ENCODE data around the gene NHLH1. TPM values are rescaled to one million over a fixed set of nuclear protein-coding genes. Genes with fewer than 3 reads are reported as not detected.

The NHLH1 gene
- total RNA-seq, 1 donor from 2014 or later = not detected

- DNase-seq = no peak
- intact Hi-C loops (cut with micrococcal nuclease) = no loop called here
- no peak for ATAC-seq
These were observed 9.4 kb upstream of the NHLH1 start for GRCh38 chr1:160357286-160358002.

GRCh38 chr1:160358073-160358472, 8.8 kb upstream of the NHLH1 start:
- ATAC-seq (no peak), DNase-seq (no peak)
- intact Hi-C loops (cut with micrococcal nuclease) = no loop called here

- intact Hi-C loops (cut with micrococcal nuclease) = no loop called here
- no peak for ATAC-seq
These were observed 7.2 kb upstream of the NHLH1 start for GRCh38 chr1:160359559-160360226.

GRCh38 chr1:160360227-160360695, 6.6 kb upstream of the NHLH1 start:
- DNase-seq (no peak), ATAC-seq (no peak)
- intact Hi-C loops (cut with micrococcal nuclease) = no loop called here

More at GRCh38 chr1:160359559-160360226, 7.2 kb upstream of the NHLH1 start:
- no peak for DNase-seq

- intact Hi-C loops (cut with micrococcal nuclease) = no loop called here
- DNase-seq (no peak), ATAC-seq (no peak)
These were observed 5.7 kb upstream of the NHLH1 start for GRCh38 chr1:160361199-160361598.

- ATAC-seq (no peak), DNase-seq (no peak)
- intact Hi-C loops (cut with micrococcal nuclease) = no loop called here
These were observed 5.1 kb upstream of the NHLH1 start for GRCh38 chr1:160361814-160362167.

- DNase-seq (no peak), ATAC-seq (no peak)
- intact Hi-C loops (cut with micrococcal nuclease) = no loop called here
These were observed 4.5 kb upstream of the NHLH1 start for GRCh38 chr1:160362168-160362957.

GRCh38 chr1:160363010-160363409, 3.9 kb upstream of the NHLH1 start:
- no peak for ATAC-seq
- no peak for DNase-seq
- intact Hi-C loops (cut with micrococcal nuclease) = no loop called here

- no peak for ATAC-seq
- no peak for DNase-seq
- intact Hi-C loops (cut with micrococcal nuclease) = no loop called here
These were observed 2.7 kb upstream of the NHLH1 start for GRCh38 chr1:160363951-160364735.

- intact Hi-C loops (cut with micrococcal nuclease) = no loop called here
- ATAC-seq (no peak), DNase-seq (no peak)
These were observed 1.5 kb upstream of the NHLH1 start for GRCh38 chr1:160365325-160365724.

- DNase-seq (no peak), ATAC-seq (no peak)
- intact Hi-C loops (cut with micrococcal nuclease) = no loop called here
These were observed 637 bp downstream of the NHLH1 start for GRCh38 chr1:160367516-160367900.

- ATAC-seq = no peak
- intact Hi-C loops (cut with micrococcal nuclease) = no loop called here
These were observed 1.4 kb downstream of the NHLH1 start for GRCh38 chr1:160367934-160368923.

GRCh38 chr1:160369087-160369486, 2.2 kb downstream of the NHLH1 start:
- intact Hi-C loops (cut with micrococcal nuclease) = no loop called here
- ATAC-seq = no peak
- DNase-seq = no peak

More at GRCh38 chr1:160367934-160368923, 1.4 kb downstream of the NHLH1 start:
- DNase-seq = no peak

GRCh38 chr1:160370561-160371345, 3.9 kb downstream of the NHLH1 start:
- intact Hi-C loops (cut with micrococcal nuclease) = no loop called here
- DNase-seq (no peak), ATAC-seq (no peak)

- intact Hi-C loops (cut with micrococcal nuclease) = no loop called here
- ATAC-seq (no peak), DNase-seq (no peak)
These were observed 4.4 kb downstream of the NHLH1 start for GRCh38 chr1:160371346-160371631.

GRCh38 chr1:160371756-160372155, 4.9 kb downstream of the NHLH1 start:
- ATAC-seq (no peak), DNase-seq (no peak)
- intact Hi-C loops (cut with micrococcal nuclease) = no loop called here

- intact Hi-C loops (cut with micrococcal nuclease) = no loop called here
- no peak for ATAC-seq
- DNase-seq = no peak
These were observed 6.8 kb downstream of the NHLH1 start for GRCh38 chr1:160373696-160374095.
